Measurements from ENCODE around the gene ASIC2. TPM values are rescaled to one million over a fixed set of nuclear protein-coding genes. Genes with fewer than 3 reads are reported as not detected.

ASIC2 gene
- total RNA-seq, 1 experiment from 2014 or later, result not detected

- Histone ChIP-seq H3K4me3 (ENCODE audit: low read depth, low read length) (no peak overlapping the region), H3K27me3 (replicated peaks; ENCODE audit: control insufficient read depth, insufficient read depth, low read length) (no peaks in the 10 kb centered on the region; the same call in 1 of the 2 replicates), H3K4me1 (no peaks in the 10 kb centered on the region), H3K36me3 (ENCODE audit: control insufficient read depth, insufficient read depth, low read length) (no peaks in the 10 kb centered on the region), H3K9me3 (no peaks in the 10 kb centered on the region)
- intact Hi-C loops (cut with micrococcal nuclease; ENCODE audit: unreplicated experiment), result no loop called here
- POLR2A ChIA-PET, result no interaction called here
- CTCF ChIA-PET, result no interaction called here
- DNase-seq, result no peak
- Mint-ChIP-seq H3K9me3 (ENCODE audit: unreplicated experiment) (no peaks in the 10 kb centered on the region), H3K27ac (ENCODE audit: unreplicated experiment) (no peak overlapping the region), H3K27me3 (ENCODE audit: insufficient read depth, unreplicated experiment) (peaks cover 25% of the 10 kb centered on the region), H3K4me3 (ENCODE audit: unreplicated experiment) (no peak overlapping the region), H3K4me1 (ENCODE audit: low read depth, unreplicated experiment) (no peaks in the 10 kb centered on the region), H3K36me3 (ENCODE audit: insufficient read depth, unreplicated experiment) (no peaks in the 10 kb centered on the region)
- no peak for TF ChIP-seq CTCF (IDR thresholded peaks at IDR 0.05; ENCODE audit: insufficient read depth in 1 of 2, low read depth in 1 of 2, low read length in 1 of 2, severe bottlenecking in 1 of 2, unreplicated experiment in 1 of 2)
- BruUV-seq (replicated peaks), result no TSS peak
Observed at GRCh38 chr17:33199571-33200510, 93.3 kb downstream of the ASIC2 start.

- Histone ChIP-seq H3K9me3 (no peaks in the 10 kb centered on the region), H3K27me3 (replicated peaks; ENCODE audit: control insufficient read depth, insufficient read depth, low read length) (no peaks in the 10 kb centered on the region; the same call in 1 of the 2 replicates), H3K4me3 (ENCODE audit: low read depth, low read length) (no peak overlapping the region), H3K4me1 (no peaks in the 10 kb centered on the region), H3K36me3 (ENCODE audit: control insufficient read depth, insufficient read depth, low read length) (no peaks in the 10 kb centered on the region)
- ChIA-PET CTCF (no interaction called here), POLR2A (no interaction called here)
- H3K27me3 Mint-ChIP-seq (ENCODE audit: insufficient read depth, unreplicated experiment), result peaks cover 28% of the 10 kb centered on the region
- no peak for DNase-seq
- H3K4me1 Mint-ChIP-seq (ENCODE audit: low read depth, unreplicated experiment), result no peaks in the 10 kb centered on the region
- BruUV-seq (replicated peaks), result no TSS peak
- no peaks in the 10 kb centered on the region for H3K36me3 Mint-ChIP-seq (ENCODE audit: insufficient read depth, unreplicated experiment)
- no peaks in the 10 kb centered on the region for H3K9me3 Mint-ChIP-seq (ENCODE audit: unreplicated experiment)
- TF ChIP-seq CTCF (IDR thresholded peaks at IDR 0.05; ENCODE audit: insufficient read depth in 1 of 2, low read depth in 1 of 2, low read length in 1 of 2, severe bottlenecking in 1 of 2, unreplicated experiment in 1 of 2), result no peak
- intact Hi-C loops (cut with micrococcal nuclease; ENCODE audit: unreplicated experiment), result no loop called here
- H3K27ac Mint-ChIP-seq (ENCODE audit: unreplicated experiment), result no peak overlapping the region
- no peak overlapping the region for H3K4me3 Mint-ChIP-seq (ENCODE audit: unreplicated experiment)
Observed at GRCh38 chr17:33198954-33199353, 94.1 kb downstream of the ASIC2 start.

- no peak overlapping the region for H3K27ac Mint-ChIP-seq (ENCODE audit: unreplicated experiment)
- ChIA-PET POLR2A (no interaction called here), CTCF (no interaction called here)
- no TSS peak for BruUV-seq (replicated peaks)
- no peaks in the 10 kb centered on the region for H3K36me3 Mint-ChIP-seq (ENCODE audit: insufficient read depth, unreplicated experiment)
- peaks cover 31% of the 10 kb centered on the region for H3K27me3 Mint-ChIP-seq (ENCODE audit: insufficient read depth, unreplicated experiment)
- no peak for DNase-seq
- H3K4me1 Mint-ChIP-seq (ENCODE audit: low read depth, unreplicated experiment), result no peaks in the 10 kb centered on the region
- Histone ChIP-seq H3K9me3 (no peaks in the 10 kb centered on the region), H3K27me3 (replicated peaks; ENCODE audit: control insufficient read depth, insufficient read depth, low read length) (no peaks in the 10 kb centered on the region; the same call in 1 of the 2 replicates), H3K4me3 (ENCODE audit: low read depth, low read length) (no peak overlapping the region), H3K4me1 (no peaks in the 10 kb centered on the region), H3K36me3 (ENCODE audit: control insufficient read depth, insufficient read depth, low read length) (no peaks in the 10 kb centered on the region)
- H3K9me3 Mint-ChIP-seq (ENCODE audit: unreplicated experiment), result no peaks in the 10 kb centered on the region
- intact Hi-C loops (cut with micrococcal nuclease; ENCODE audit: unreplicated experiment), result no loop called here
- no peak for TF ChIP-seq CTCF (IDR thresholded peaks at IDR 0.05; ENCODE audit: insufficient read depth in 1 of 2, low read depth in 1 of 2, low read length in 1 of 2, severe bottlenecking in 1 of 2, unreplicated experiment in 1 of 2)
- H3K4me3 Mint-ChIP-seq (ENCODE audit: unreplicated experiment), result no peak overlapping the region
Observed at GRCh38 chr17:33197342-33197741, 95.8 kb downstream of the ASIC2 start.

Measured in Caco-2 (cell line).